Peyer's patch (tissue), 4 donors: ENCODE measurements around the gene COL24A1. TPM values are rescaled to one million over a fixed set of nuclear protein-coding genes. Genes with fewer than 3 reads are reported as not detected.

ENCODE experiments used
- DNase-seq, 3 donors: peaks; one replicate each; pipeline ENCODE4 v3.0.0-alpha.2; 2017 to 2019
- H3K27ac ChIP-seq, 4 donors: fragments of 200-600 bp; sonication (generic); one replicate each; pipeline ENCODE4 v1.5.1; 2016 to 2019
- H3K27me3 ChIP-seq, 2 donors: fragments of 200-600 bp; sonication (generic); one replicate each; pipeline ENCODE4 v1.5.1; 2019
- H3K36me3 ChIP-seq, 3 donors: fragments of 200-600 bp; sonication (generic); one replicate each; pipeline ENCODE4 v1.5.1; 2016 to 2019
- H3K4me1 ChIP-seq, 4 donors: fragments of 200-600 bp; sonication (generic); one replicate each; pipeline ENCODE4 v1.5.1; 2016 to 2019
- H3K4me3 ChIP-seq, 4 donors: fragments of 200-600 bp; sonication (generic); 1 replicate in 3 of 4; 2 replicates in 1 of 4; pipeline ENCODE4 v1.5.1; 2016 to 2019; ENCODE audit warnings: mild to moderate bottlenecking in 1 of 4
- H3K9me3 ChIP-seq, 4 donors: fragments of 200-600 bp; sonication (generic); one replicate each; pipeline ENCODE4 v1.5.1; 2016 to 2019; ENCODE audit warnings: mild to moderate bottlenecking in 1 of 4
- CTCF ChIP-seq, 6 experiments: fragments of 450-650 bp in 4 of 6; fragments of 200-600 bp in 2 of 6; sonication (generic) in 1 of 6; IDR thresholded peaks; one replicate each; pipeline ENCODE4 v1.5.1; 2017 to 2019; ENCODE audit warnings: antibody characterized with exemption in 6 of 6, mild to moderate bottlenecking in 3 of 6, moderate library complexity in 1 of 6
- POLR2A ChIP-seq, 2 donors: fragments of 450-650 bp; IDR thresholded peaks; one replicate each; pipeline ENCODE4 v1.5.1; 2017; ENCODE audit warnings: antibody characterized with exemption in 2 of 2, mild to moderate bottlenecking in 2 of 2, moderate library complexity in 2 of 2
- small RNA-seq, 2 donors: library from RNA; depleted of rRNA; stranded (forward); fragments of <200 nt; gene quantifications; one replicate each; pipeline ENCODE3, GENCODE V24; 2016
- total RNA-seq, 4 donors: library from RNA; depleted of rRNA; stranded (reverse); fragments of >200 nt; gene quantifications; one replicate each; pipeline ENCODE4 v1.1.0, GENCODE V29; 2016

COL24A1 gene
- total RNA-seq, 4 donors from 2014 or later = 0.18 to 3.3 (median 0.34) TPM

GRCh38 chr1:85692730-85693314 is 463.8 kb downstream of the COL24A1 start:
- TF ChIP-seq CTCF (IDR thresholded peaks at IDR 0.05) = peak in 4 of 6 experiments; percentile 29 to 58 (median 51)
- no peak for TF ChIP-seq POLR2A (IDR thresholded peaks at IDR 0.05)
- DNase-seq = no peak

DNA sequence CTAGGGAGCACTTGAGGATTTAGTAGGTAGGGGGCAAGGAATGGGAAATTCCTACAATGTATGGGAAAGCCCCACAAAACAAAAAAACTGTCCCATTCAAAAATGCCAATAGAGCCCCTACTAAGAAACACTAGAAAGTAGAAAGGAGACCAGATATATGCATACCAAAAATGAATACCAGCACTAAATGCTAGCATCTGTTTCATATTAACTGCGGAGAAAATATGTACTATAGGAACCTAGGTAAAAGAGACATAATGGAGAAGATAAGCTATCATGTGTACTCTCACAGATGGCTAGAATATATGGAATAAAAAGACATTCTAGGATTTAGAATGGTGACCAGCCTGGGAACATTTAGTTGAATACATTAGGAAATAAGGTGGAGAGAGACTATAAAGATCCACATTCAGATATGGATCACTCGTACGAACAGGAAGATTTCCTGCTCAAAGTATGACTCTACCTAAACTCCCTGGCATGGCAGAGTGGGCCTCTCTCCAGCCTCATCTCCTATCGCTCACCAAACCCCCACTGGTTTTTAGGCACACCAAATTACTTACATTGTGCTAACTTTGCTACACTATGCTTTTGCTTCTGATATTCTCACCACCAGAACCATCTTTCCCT is 466.7 kb downstream of the COL24A1 start:
- H3K9me3 ChIP-seq = no peaks in the 10 kb centered on the region
- no peak for DNase-seq
- no peaks in the 10 kb centered on the region for H3K4me1 ChIP-seq
- H3K4me3 ChIP-seq = no peak overlapping the region
- no peaks in the 10 kb centered on the region for H3K36me3 ChIP-seq
- no peak overlapping the region for H3K27ac ChIP-seq
- TF ChIP-seq POLR2A (IDR thresholded peaks at IDR 0.05) (no peak), CTCF (IDR thresholded peaks at IDR 0.05) (no peak)
- H3K27me3 ChIP-seq = no peaks in the 10 kb centered on the region

More at GRCh38 chr1:85692730-85693314, 463.8 kb downstream of the COL24A1 start:
- no peak overlapping the region for H3K27ac ChIP-seq
- no peaks in the 10 kb centered on the region for H3K4me1 ChIP-seq
- no peaks in the 10 kb centered on the region for H3K9me3 ChIP-seq
- H3K36me3 ChIP-seq = no peaks in the 10 kb centered on the region
- H3K27me3 ChIP-seq = no peaks in the 10 kb centered on the region
- H3K4me3 ChIP-seq = no peak overlapping the region

- no peak overlapping the region for H3K27ac ChIP-seq
- no peaks in the 10 kb centered on the region for H3K36me3 ChIP-seq
- no peak overlapping the region for H3K4me3 ChIP-seq
- no peaks in the 10 kb centered on the region for H3K27me3 ChIP-seq
- H3K9me3 ChIP-seq = no peaks in the 10 kb centered on the region
- no peak for DNase-seq
- TF ChIP-seq POLR2A (IDR thresholded peaks at IDR 0.05) (no peak), CTCF (IDR thresholded peaks at IDR 0.05) (no peak)
- no peaks in the 10 kb centered on the region for H3K4me1 ChIP-seq
These were observed 473.1 kb downstream of the COL24A1 start for GRCh38 chr1:85683292-85684025.

- Histone ChIP-seq H3K4me1 (no peaks in the 10 kb centered on the region), H3K27ac (no peak overlapping the region), H3K27me3 (no peaks in the 10 kb centered on the region), H3K4me3 (no peak overlapping the region), H3K9me3 (no peaks in the 10 kb centered on the region), H3K36me3 (peaks cover 0 to 7% (median 0%) of the 10 kb centered on the region in 3 donors)
- DNase-seq = no peak
- TF ChIP-seq POLR2A (IDR thresholded peaks at IDR 0.05) = no peak
- TF ChIP-seq CTCF (IDR thresholded peaks at IDR 0.05) = no peak
These were observed 475.5 kb downstream of the COL24A1 start for GRCh38 chr1:85681087-85681486.

Small RNA genes within 50 kb of the gene (small RNA-seq; reads per million reads assigned to genes)
- gene RNA5SP51 = 0 reads per million in 2 donors

Other genes with a start within 250 kb of the COL24A1 start
- gene ODF2L, start 239.6 kb upstream of the COL24A1 start, total RNA-seq = 100 to 1,000 TPM in 1 of 4 donors, 10 to 100 TPM in 3; 29.8 to 225 (median 46.5) TPM